Coronary artery (tissue), 2 donors: ENCODE data around the gene TARDBP.

ENCODE experiments used
- DNase-seq: peaks from one replicate; pipeline ENCODE4 v3.0.0-alpha.2; 2017; ENCODE audit warnings: low spot score
- H3K27ac ChIP-seq, 2 donors: fragments of 200-600 bp; sonication (generic); one replicate each; pipeline ENCODE4 v1.5.1; 2016 to 2019
- H3K4me3 ChIP-seq: fragments of 200-600 bp; sonication (generic); 2 replicates; pipeline ENCODE4 v1.5.1; 2016; ENCODE audit warnings: mild to moderate bottlenecking, moderate library complexity
- TF ChIP-seq, protein P1 (sequence below): fragments of 200-600 bp; sonication (generic); IDR thresholded peaks from one replicate; pipeline ENCODE4 v1.5.1; 2019; ENCODE audit warnings: antibody characterized with exemption

Gene TARDBP

DNA sequence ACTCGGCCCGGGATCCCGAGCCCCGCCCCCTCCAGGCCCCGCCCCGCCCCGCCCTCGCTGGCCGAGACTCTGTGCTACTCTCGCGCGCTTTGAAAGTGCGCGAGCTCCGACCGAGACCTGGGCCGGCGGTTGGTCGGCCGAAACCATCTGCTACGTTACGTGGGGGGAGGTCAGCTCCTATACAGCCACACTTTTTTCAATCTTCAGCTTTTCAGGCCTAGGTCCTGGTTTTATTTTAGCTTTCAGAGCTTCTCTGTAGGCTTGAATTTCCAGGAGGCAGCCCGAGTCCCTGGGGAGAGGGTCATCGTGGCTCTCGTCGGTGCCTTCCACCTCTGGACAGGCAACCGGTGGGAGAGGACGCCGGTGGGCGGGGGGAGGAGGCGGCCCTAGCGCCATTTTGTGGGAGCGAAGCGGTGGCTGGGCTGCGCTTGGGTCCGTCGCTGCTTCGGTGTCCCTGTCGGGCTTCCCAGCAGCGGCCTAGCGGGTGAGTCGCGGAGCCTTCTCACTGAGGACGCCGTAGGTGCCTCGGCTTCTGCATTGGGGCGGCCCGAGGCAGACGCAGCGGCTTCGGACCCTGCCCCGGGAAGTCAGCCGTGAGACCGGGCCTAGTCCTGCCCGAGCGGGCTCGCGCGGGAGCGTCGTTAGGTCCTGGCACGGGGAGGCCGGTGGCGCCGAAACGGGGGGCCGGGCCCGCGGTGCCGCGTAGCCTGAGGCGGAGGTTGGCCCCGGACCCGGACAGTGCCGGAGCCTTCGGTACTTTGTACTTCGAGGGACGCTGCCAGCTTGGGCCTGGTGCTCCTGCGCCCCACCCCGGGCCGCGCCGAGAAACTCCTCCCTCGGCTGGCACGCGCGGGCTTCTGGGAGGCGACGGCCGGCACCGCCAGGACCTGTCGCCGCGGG lies at the start of gene TARDBP:
Gene TARDBP (plus strand): TSS at position 395 of the 900 bp plus-strand sequence. CDS start 1,074 bp downstream, outside the sequence.
- H3K27ac ChIP-seq = peak within 1 kb of the TSS; percentile 96
- TF ChIP-seq, protein P1, sequence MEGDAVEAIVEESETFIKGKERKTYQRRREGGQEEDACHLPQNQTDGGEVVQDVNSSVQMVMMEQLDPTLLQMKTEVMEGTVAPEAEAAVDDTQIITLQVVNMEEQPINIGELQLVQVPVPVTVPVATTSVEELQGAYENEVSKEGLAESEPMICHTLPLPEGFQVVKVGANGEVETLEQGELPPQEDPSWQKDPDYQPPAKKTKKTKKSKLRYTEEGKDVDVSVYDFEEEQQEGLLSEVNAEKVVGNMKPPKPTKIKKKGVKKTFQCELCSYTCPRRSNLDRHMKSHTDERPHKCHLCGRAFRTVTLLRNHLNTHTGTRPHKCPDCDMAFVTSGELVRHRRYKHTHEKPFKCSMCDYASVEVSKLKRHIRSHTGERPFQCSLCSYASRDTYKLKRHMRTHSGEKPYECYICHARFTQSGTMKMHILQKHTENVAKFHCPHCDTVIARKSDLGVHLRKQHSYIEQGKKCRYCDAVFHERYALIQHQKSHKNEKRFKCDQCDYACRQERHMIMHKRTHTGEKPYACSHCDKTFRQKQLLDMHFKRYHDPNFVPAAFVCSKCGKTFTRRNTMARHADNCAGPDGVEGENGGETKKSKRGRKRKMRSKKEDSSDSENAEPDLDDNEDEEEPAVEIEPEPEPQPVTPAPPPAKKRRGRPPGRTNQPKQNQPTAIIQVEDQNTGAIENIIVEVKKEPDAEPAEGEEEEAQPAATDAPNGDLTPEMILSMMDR = no peak
- peak within 1 kb of the TSS; percentile 93 for H3K4me3 ChIP-seq
- DNase-seq = peak; percentile 93

DNA sequence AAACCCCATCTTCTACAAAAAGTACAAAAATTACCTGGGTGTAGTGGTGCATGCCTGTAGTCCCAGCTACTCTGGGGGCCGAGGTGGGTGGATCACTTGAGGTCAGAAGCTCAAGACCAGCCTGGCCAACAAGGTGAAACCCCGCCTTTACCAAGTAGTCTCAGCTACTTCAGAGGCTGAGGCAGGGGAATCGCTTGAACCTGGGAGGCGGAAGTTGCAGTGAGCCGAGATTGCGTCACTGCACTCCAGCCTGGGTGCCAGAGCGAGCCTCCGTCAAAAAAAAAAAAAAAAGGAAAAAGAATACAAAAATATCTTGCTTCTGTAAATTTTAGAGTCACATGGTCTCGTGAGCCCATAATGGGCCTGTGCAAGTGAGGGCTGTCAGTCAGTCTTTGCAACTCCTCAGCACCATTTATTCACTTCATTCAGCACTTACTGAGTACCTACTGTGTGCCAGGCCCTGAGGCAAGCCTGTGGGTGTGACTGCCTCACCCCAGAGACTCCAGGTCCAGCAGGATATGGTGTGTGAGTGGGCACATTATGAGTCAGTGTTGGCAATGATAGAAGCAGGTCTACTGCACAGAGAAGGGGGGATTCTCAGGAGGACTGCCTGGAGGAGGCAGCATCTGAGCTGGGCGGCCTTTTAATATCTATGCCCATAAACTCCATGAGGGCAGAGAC lies 46.8 kb upstream of the TARDBP start:
- no peak for DNase-seq
- TF ChIP-seq, protein P1 = no peak
- H3K4me3 ChIP-seq = no peak overlapping the region
- H3K27ac ChIP-seq = peak overlapping the region in 1 of 2 donors; percentile 53

- DNase-seq = no peak
- TF ChIP-seq, protein P1 = no peak
- Histone ChIP-seq H3K4me3 (no peak overlapping the region), H3K27ac (no peak overlapping the region)
Observed at GRCh38 chr1:10967090-10967489, 45.4 kb upstream of the TARDBP start.

GRCh38 chr1:10968411-10968826 lies 44.0 kb upstream of the TARDBP start:
- peak overlapping the region; percentile 44 for H3K4me3 ChIP-seq
- DNase-seq = no peak
- H3K27ac ChIP-seq = no peak overlapping the region
- TF ChIP-seq, protein P1 = no peak

GRCh38 chr1:10969267-10969970 lies 43.0 kb upstream of the TARDBP start:
- TF ChIP-seq, protein P1 = no peak
- DNase-seq = no peak
- H3K27ac ChIP-seq = no peak overlapping the region

DNA sequence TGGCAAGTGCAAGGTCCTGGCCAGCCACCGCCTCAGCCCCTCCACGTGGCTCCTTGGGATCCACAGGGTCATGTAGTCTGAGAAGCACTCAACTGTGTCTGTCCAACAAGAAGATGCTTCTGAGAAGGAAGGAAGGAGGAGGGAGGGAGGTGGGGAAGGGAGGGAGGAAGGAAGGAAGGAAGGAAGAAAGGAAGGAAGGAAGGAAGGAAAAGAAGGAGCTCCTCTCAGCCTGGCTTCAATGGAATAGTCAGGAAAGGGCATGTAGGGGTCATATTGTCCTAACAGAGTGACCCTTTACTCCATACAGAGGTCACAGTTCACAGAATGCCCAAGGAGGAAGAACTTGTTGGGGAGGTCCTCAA lies 42.5 kb upstream of the TARDBP start:
- TF ChIP-seq, protein P1 = no peak
- no peak for DNase-seq
- H3K4me3 ChIP-seq = no peak overlapping the region
- no peak overlapping the region for H3K27ac ChIP-seq

More at GRCh38 chr1:10969267-10969970, 43.0 kb upstream of the TARDBP start:
- H3K4me3 ChIP-seq = no peak overlapping the region
